Uterus (tissue), 4 donors: ENCODE data around the gene LIPM. TPM values are rescaled to one million over a fixed set of nuclear protein-coding genes. Genes with fewer than 3 reads are reported as not detected.

ENCODE experiments used
- DNase-seq, 2 donors: peaks; one replicate each; pipeline ENCODE4 v3.0.0-alpha.2; 2019 to 2020
- H3K27ac ChIP-seq, 2 donors: fragments of 200-600 bp; sonication (generic); 1 replicate in 1 of 2; 2 replicates in 1 of 2; pipeline ENCODE4 v1.5.1; 2016 to 2018
- H3K27me3 ChIP-seq, 2 donors: fragments of 200-600 bp; sonication (generic); one replicate each; pipeline ENCODE4 v1.5.1; 2018 to 2019; ENCODE audit warnings: control low read depth in 1 of 2
- H3K36me3 ChIP-seq, 2 donors: fragments of 200-600 bp; sonication (generic); one replicate each; pipeline ENCODE4 v1.5.1; 2019; ENCODE audit warnings: control low read depth in 1 of 2
- H3K4me1 ChIP-seq, 2 donors: fragments of 200-600 bp; sonication (generic); one replicate each; pipeline ENCODE4 v1.5.1; 2018 to 2019; ENCODE audit warnings: control low read depth in 1 of 2
- H3K4me3 ChIP-seq, 2 donors: fragments of 200-600 bp; sonication (generic); 1 replicate in 1 of 2; 2 replicates in 1 of 2; pipeline ENCODE4 v1.5.1; 2018 to 2019; ENCODE audit warnings: mild to moderate bottlenecking in 1 of 2
- H3K9me3 ChIP-seq, 2 donors: fragments of 200-600 bp; sonication (generic); one replicate each; pipeline ENCODE4 v1.5.1; 2019; ENCODE audit warnings: control low read depth in 1 of 2
- POLR2A ChIP-seq, 2 donors: fragments of 450-650 bp; IDR thresholded peaks; one replicate each; pipeline ENCODE4 v1.6.1; 2016; ENCODE audit warnings: antibody characterized with exemption in 2 of 2, mild to moderate bottlenecking in 1 of 2, moderate library complexity in 1 of 2
- intact Hi-C: fragments of 100-400 bp; cut with DNase I; formaldehyde crosslinking; loops from one replicate; pipeline ENCODE4 v1.15.1; 2023; ENCODE audit warnings: low total_unique reads
- total RNA-seq, 4 donors: library from RNA; depleted of rRNA in 3 of 4; stranded (reverse); fragments of >200 nt in 3 of 4; gene quantifications; one replicate each; pipeline versions ENCODE4 v1.1.0 to v1.2.4, GENCODE V29; 2014 to 2023
- TF ChIP-seq, protein P1 (sequence below), 4 experiments: fragments of 200-600 bp in 2 of 4; fragments of 450-650 bp in 2 of 4; sonication (generic) in 2 of 4; IDR thresholded peaks; one replicate each; pipeline ENCODE4 v1.5.1; 2016 to 2019; ENCODE audit warnings: antibody characterized with exemption in 4 of 4, mild to moderate bottlenecking in 2 of 4, moderate library complexity in 1 of 4
- donor health status: DM: yes; HTN: yes; CAD: no.

The LIPM gene
- total RNA-seq, 4 donors from 2014 or later = not detected

DNA sequence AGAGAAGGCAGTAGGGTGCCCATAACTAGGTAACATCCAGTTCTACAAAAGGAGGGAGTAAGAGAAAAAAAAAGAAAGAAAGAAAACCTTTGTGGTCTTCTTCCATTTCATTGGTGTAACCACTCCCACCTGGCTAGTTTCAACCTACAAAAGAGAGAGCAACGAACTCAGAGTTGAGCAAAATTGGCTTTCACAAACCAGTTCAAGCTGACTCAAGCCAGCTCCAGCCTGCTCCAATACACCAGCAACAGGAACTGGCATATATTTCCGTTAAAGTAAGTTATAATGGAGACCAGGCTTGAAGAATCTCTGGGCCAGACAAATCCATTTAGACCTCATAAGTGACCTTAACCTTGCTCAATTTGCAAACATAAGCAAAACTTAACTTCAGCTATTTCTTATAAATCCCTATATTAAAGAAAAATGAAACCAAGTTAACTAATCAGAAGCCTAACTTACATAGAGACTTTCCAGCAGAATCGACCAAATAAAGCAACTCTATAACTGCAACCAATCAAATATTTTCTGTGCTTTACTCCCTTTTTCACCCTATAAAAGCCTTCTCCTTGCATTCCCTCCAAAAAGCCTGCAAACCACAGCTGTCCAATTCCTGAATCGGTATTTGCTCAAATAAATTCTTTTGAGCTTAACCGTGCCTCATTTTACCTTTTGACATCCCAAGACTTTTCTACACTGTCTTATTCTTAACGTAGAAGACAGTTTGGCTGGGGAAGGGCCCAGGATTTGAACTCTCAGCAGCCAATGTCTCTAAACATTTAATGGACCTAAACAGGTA lies 39.0 kb downstream of the LIPM start:
- Histone ChIP-seq H3K27ac (no peak overlapping the region), H3K9me3 (no peaks in the 10 kb centered on the region), H3K27me3 (no peaks in the 10 kb centered on the region), H3K4me1 (no peaks in the 10 kb centered on the region), H3K4me3 (no peak overlapping the region), H3K36me3 (no peaks in the 10 kb centered on the region)
- intact Hi-C loops = no loop called here
- no peak for TF ChIP-seq POLR2A (IDR thresholded peaks at IDR 0.05)
- TF ChIP-seq, protein P1, sequence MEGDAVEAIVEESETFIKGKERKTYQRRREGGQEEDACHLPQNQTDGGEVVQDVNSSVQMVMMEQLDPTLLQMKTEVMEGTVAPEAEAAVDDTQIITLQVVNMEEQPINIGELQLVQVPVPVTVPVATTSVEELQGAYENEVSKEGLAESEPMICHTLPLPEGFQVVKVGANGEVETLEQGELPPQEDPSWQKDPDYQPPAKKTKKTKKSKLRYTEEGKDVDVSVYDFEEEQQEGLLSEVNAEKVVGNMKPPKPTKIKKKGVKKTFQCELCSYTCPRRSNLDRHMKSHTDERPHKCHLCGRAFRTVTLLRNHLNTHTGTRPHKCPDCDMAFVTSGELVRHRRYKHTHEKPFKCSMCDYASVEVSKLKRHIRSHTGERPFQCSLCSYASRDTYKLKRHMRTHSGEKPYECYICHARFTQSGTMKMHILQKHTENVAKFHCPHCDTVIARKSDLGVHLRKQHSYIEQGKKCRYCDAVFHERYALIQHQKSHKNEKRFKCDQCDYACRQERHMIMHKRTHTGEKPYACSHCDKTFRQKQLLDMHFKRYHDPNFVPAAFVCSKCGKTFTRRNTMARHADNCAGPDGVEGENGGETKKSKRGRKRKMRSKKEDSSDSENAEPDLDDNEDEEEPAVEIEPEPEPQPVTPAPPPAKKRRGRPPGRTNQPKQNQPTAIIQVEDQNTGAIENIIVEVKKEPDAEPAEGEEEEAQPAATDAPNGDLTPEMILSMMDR (IDR thresholded peaks at IDR 0.05) = no peak
- DNase-seq = no peak

DNA sequence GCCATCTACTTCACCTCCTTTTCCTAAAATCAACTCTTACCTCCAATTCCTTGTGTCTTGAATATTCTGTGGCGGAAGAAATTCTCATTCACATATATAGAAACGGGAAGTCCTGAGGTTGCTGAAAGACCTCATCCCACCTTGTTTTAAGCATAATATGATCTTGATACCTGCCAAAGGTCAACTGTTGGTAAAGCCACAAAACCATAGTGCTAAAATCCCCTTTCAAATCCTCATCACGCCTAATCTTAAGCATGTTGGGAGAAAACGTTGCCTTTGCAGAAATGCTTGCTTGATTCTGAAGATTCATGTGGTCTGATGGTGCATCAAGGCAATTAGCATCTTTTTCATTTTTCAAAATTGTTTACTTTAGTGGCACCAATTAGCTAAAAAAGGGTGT lies 40.6 kb downstream of the LIPM start:
- Histone ChIP-seq H3K9me3 (no peaks in the 10 kb centered on the region), H3K36me3 (no peaks in the 10 kb centered on the region), H3K27me3 (no peaks in the 10 kb centered on the region), H3K4me1 (no peaks in the 10 kb centered on the region), H3K27ac (no peak overlapping the region), H3K4me3 (no peak overlapping the region)
- no peak for DNase-seq
- TF ChIP-seq, protein P1 (IDR thresholded peaks at IDR 0.05) = no peak
- TF ChIP-seq POLR2A (IDR thresholded peaks at IDR 0.05) = no peak
- intact Hi-C loops = no loop called here

DNA sequence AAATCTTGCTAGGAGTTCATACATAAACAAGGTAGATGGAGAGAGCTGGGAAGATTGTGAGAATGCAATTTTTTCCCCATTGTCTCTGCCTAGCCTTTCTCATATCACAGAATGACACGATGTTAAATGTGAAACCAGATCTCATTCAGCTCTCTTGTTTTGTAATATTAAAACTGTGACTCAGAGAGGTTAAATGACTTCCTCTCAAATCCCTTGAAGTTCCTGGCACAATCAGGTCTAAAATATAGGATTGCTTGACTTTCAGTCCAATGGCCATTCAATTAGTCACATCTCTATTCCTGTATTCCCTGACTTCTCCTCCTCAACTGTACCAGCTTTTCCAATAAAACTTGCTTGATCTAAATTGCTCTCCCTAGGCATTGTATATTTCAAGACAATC lies 46.0 kb downstream of the LIPM start:
- TF ChIP-seq POLR2A (IDR thresholded peaks at IDR 0.05) = no peak
- TF ChIP-seq, protein P1 (IDR thresholded peaks at IDR 0.05) = no peak
- Histone ChIP-seq H3K27ac (no peak overlapping the region), H3K9me3 (no peaks in the 10 kb centered on the region), H3K4me1 (no peaks in the 10 kb centered on the region), H3K27me3 (no peaks in the 10 kb centered on the region), H3K4me3 (no peak overlapping the region), H3K36me3 (no peaks in the 10 kb centered on the region)
- DNase-seq = no peak
- intact Hi-C loops = no loop called here

DNA sequence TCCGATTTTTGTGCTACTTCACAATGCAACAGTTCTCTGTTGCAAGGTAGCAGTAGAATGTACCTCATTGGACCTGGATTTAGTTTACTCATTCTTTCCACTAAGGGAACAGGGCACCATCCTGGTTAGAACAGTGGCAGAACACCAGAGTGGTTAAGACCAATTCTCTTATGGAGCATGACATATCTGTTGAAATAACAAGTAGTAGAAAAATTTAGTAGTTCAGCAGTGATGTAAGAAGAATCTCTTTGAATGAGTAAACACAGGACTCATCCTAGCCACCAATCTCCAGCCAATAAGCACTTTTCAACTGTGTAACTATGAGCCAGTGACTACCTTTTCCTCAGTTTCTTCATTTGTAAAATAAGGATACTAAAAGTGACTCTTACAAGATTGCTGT lies 46.7 kb downstream of the LIPM start:
- intact Hi-C loops = no loop called here
- H3K4me3 ChIP-seq = no peak overlapping the region
- DNase-seq = no peak

DNA sequence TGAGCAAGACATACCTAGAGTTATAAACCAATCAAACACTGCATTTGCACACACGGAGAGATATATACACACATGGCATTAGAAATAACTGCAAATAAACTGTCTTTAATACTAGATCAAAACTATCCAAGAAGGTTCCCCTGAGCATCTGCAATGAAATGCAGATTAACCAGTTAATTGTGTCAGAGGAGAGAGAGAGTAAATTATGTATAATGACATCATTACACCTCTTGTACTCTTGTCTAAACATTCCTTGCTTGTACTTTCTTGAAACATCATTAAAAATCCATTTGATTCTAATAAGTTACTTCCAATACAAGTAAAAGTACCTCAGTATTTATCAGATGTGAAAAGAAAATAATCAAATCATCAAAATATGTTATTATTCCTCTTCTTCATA lies 48.2 kb downstream of the LIPM start:
- no peak overlapping the region for H3K4me3 ChIP-seq
- no peaks in the 10 kb centered on the region for H3K36me3 ChIP-seq
- intact Hi-C loops = no loop called here
- no peak for TF ChIP-seq POLR2A (IDR thresholded peaks at IDR 0.05)
- TF ChIP-seq, protein P1 (IDR thresholded peaks at IDR 0.05) = no peak
- no peak overlapping the region for H3K27ac ChIP-seq
- no peaks in the 10 kb centered on the region for H3K9me3 ChIP-seq
- no peak for DNase-seq
- H3K4me1 ChIP-seq = no peaks in the 10 kb centered on the region
- no peaks in the 10 kb centered on the region for H3K27me3 ChIP-seq

More for the DNA sequence above, 46.7 kb downstream of the LIPM start:
- H3K4me1 ChIP-seq = no peaks in the 10 kb centered on the region
- no peaks in the 10 kb centered on the region for H3K9me3 ChIP-seq
- H3K27me3 ChIP-seq = no peaks in the 10 kb centered on the region
- no peak overlapping the region for H3K27ac ChIP-seq
- H3K36me3 ChIP-seq = no peaks in the 10 kb centered on the region
- TF ChIP-seq, protein P1 (IDR thresholded peaks at IDR 0.05) = no peak
- TF ChIP-seq POLR2A (IDR thresholded peaks at IDR 0.05) = no peak
